ENCODE results near the gene PAWR.

DNA sequence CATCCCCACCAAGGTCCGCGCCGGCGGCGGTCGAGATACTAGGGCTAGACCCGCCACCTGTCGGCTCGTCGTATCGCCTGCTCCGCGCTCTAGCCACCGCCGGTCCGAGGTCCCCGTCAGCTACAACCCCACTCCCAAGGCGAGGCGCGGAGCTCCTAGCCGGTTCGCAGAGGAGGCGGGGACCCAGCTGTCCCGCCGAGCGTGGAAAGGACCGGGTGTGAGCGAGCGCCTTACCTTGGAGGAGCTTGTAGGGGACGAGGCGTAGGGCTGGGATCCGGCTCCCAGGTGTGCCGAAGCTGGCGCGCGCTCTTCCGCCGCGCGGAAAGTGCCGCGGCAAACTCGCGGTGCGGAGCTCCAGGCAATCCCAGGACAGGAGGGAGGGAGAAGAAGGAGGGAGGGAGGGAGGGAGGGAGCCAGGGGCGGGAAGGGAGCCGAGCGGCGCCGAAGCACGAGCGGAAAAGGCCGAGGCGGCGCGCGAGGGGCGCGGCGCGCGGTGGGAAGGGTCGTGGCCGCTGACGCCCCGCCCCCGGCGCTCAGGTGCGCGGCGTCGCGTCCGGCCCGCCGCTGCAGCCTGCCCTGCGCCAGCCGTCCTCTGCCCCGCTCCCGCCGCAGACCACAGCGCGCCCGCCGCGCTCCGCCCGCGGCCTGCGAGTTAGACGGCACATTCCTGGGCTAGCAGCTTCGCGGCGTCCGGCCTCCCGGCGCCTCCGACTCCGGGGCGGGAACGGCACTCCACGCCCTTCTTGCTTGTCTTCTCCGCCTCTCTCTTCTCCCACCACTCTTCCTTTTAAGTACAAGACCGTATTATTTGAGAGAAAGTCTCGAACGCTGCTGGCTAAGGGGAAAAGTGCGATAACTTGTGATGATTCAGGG lies at the start of gene PAWR:
- TF ChIP-seq, protein P1, sequence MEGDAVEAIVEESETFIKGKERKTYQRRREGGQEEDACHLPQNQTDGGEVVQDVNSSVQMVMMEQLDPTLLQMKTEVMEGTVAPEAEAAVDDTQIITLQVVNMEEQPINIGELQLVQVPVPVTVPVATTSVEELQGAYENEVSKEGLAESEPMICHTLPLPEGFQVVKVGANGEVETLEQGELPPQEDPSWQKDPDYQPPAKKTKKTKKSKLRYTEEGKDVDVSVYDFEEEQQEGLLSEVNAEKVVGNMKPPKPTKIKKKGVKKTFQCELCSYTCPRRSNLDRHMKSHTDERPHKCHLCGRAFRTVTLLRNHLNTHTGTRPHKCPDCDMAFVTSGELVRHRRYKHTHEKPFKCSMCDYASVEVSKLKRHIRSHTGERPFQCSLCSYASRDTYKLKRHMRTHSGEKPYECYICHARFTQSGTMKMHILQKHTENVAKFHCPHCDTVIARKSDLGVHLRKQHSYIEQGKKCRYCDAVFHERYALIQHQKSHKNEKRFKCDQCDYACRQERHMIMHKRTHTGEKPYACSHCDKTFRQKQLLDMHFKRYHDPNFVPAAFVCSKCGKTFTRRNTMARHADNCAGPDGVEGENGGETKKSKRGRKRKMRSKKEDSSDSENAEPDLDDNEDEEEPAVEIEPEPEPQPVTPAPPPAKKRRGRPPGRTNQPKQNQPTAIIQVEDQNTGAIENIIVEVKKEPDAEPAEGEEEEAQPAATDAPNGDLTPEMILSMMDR (IDR thresholded peaks at IDR 0.05), result peak in 3 of 4 donors; percentile 31 to 43 (median 35)
- TF ChIP-seq POLR2A (IDR thresholded peaks at IDR 0.05), result peak; percentile 93

All from right lobe of liver (tissue), 4 donors.